ENCODE results near the gene AIP. TPM values are rescaled to one million over a fixed set of nuclear protein-coding genes. Genes with fewer than 3 reads are reported as not detected.

Gene AIP
- total and polyA plus RNA-seq, 9 of the 15 experiments (the other 6 are each of a cell fraction or from before 2014, with no cell fraction given) = 5.2 to 92.5 (median 52.7) TPM

- TF ChIP-seq GABPB1 (CRISPR knock-in tag; IDR thresholded peaks at IDR 0.05) (peak; percentile 91), PREB (CRISPR knock-in tag; IDR thresholded peaks at IDR 0.05) (no peak), CCAR2 (IDR thresholded peaks at IDR 0.05; ENCODE audit: low read depth, low read length) (no peak), ZNF655 (CRISPR knock-in tag; IDR thresholded peaks at IDR 0.05) (no peak), YY1 (IDR thresholded peaks at IDR 0.05; ENCODE audit: borderline replicate concordance in 1 of 3, control insufficient read depth in 1 of 3, extremely low read depth in 1 of 3, insufficient read depth in 3 of 3, insufficient read length in 1 of 3, insufficient replicate concordance in 2 of 3, low read depth in 1 of 3, low read length in 2 of 3) (peak; percentile 98 to 100 (median 99)), KHSRP (IDR thresholded peaks at IDR 0.05) (no peak), BMI1 (IDR thresholded peaks at IDR 0.05; ENCODE audit: low read length) (no peak), ZNF76 (CRISPR knock-in tag; IDR thresholded peaks at IDR 0.05; ENCODE audit: borderline replicate concordance) (peak; percentile 7; the same call in 1 of the 2 replicates), SLC30A9 (CRISPR knock-in tag; IDR thresholded peaks at IDR 0.05) (no peak), EHMT2 (IDR thresholded peaks at IDR 0.05) (no peak), E2F1 (CRISPR knock-in tag; IDR thresholded peaks at IDR 0.05) (peak; percentile 93), ZNF512 (tag; IDR thresholded peaks at IDR 0.05) (no peak), CAMTA2 (CRISPR knock-in tag; conservative IDR thresholded peaks at IDR 0.05) (no peak), AFF1 (IDR thresholded peaks at IDR 0.05; ENCODE audit: low read depth in 1 of 2, partially characterized antibody in 2 of 2) (no peak), SMARCA4 (IDR thresholded peaks at IDR 0.05) (0 out of 2 replicates have a peak, but pooled peaks have one; percentile 37)
Measured at GRCh38 chr11:67482827-67483798, at the start of gene AIP (continued).

Data from K562 (cell line).